Measurements from ENCODE around the gene SGSH.

GRCh38 chr17:80244871-80245509, 24.9 kb upstream of the SGSH start:
- TF ChIP-seq, protein P1, sequence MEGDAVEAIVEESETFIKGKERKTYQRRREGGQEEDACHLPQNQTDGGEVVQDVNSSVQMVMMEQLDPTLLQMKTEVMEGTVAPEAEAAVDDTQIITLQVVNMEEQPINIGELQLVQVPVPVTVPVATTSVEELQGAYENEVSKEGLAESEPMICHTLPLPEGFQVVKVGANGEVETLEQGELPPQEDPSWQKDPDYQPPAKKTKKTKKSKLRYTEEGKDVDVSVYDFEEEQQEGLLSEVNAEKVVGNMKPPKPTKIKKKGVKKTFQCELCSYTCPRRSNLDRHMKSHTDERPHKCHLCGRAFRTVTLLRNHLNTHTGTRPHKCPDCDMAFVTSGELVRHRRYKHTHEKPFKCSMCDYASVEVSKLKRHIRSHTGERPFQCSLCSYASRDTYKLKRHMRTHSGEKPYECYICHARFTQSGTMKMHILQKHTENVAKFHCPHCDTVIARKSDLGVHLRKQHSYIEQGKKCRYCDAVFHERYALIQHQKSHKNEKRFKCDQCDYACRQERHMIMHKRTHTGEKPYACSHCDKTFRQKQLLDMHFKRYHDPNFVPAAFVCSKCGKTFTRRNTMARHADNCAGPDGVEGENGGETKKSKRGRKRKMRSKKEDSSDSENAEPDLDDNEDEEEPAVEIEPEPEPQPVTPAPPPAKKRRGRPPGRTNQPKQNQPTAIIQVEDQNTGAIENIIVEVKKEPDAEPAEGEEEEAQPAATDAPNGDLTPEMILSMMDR (conservative IDR thresholded peaks at IDR 0.05; ENCODE audit: low read depth, low read length): no peak
- TF ChIP-seq EZH2 (IDR thresholded peaks at IDR 0.05; ENCODE audit: borderline replicate concordance, low read depth, low read length, poor library complexity, severe bottlenecking): no peak

Measured in A673 (cell line).